CD8-positive, alpha-beta memory T cell (primary cell): Measurements from ENCODE around the gene WDR20. TPM values are rescaled to one million over a fixed set of nuclear protein-coding genes. Genes with fewer than 3 reads are reported as not detected.
A peak's percentile ranks its signal among the peaks of the same experiment; 100 is the strongest.

Source experiments
- CTCF ChIA-PET: fragments of 350-600 bp; sonication (Branson Sonifier 250); formaldehyde crosslinking; loops from one replicate; lab custom pipeline; 2021; ENCODE audit warnings: antibody characterized with exemption; lab: Charles Lee
- POLR2A ChIA-PET: fragments of 350-600 bp; sonication (Branson Sonifier 250); formaldehyde crosslinking; loops from one replicate; lab custom pipeline; 2021; ENCODE audit warnings: antibody characterized with exemption; lab: Charles Lee
- DNase-seq, 5 donors: peaks; one replicate each; pipeline versions ENCODE4 v3.0.0 to v3.0.0-alpha.2; 2020 to 2022; ENCODE audit warnings: mixed read lengths in 1 of 5
- H3K27ac ChIP-seq: one replicate; pipeline ENCODE4 v1.7.0; 2013; ENCODE audit warnings: low read depth, mild to moderate bottlenecking, low read length, moderate library complexity
- H3K27me3 ChIP-seq: 2 replicates; pipeline ENCODE4 v1.7.0; 2013; ENCODE audit warnings: low read length, mild to moderate bottlenecking; ENCODE audit not compliant: insufficient read depth, poor library complexity, severe bottlenecking
- H3K36me3 ChIP-seq: 2 replicates; pipeline ENCODE4 v1.7.0; 2013; ENCODE audit warnings: mild to moderate bottlenecking, low read length, moderate library complexity; ENCODE audit not compliant: insufficient read depth
- H3K4me1 ChIP-seq: 2 replicates; pipeline ENCODE4 v1.7.0; 2013; ENCODE audit warnings: mild to moderate bottlenecking, low read length, moderate library complexity; ENCODE audit not compliant: insufficient read depth
- H3K4me3 ChIP-seq: 2 replicates; pipeline ENCODE4 v1.7.0; 2013; ENCODE audit warnings: mild to moderate bottlenecking, low read length
- H3K9me3 ChIP-seq: 2 replicates; pipeline ENCODE4 v1.7.0; 2013; ENCODE audit warnings: mild to moderate bottlenecking, low read length
- H3K27ac Mint-ChIP-seq, 8 donors: one replicate each; pipeline ENCODE4 v1.8.0; 2020 to 2021; ENCODE audit warnings: mixed read lengths in 8 of 8, mild to moderate bottlenecking in 6 of 8, inconsistent platforms in 3 of 8, moderate library complexity in 3 of 8
- H3K27me3 Mint-ChIP-seq, 2 donors: one replicate each; pipeline ENCODE4 v1.8.0; 2020 to 2021; ENCODE audit warnings: mixed read lengths in 2 of 2, mild to moderate bottlenecking in 1 of 2, moderate library complexity in 1 of 2
- H3K36me3 Mint-ChIP-seq, 3 donors: one replicate each; pipeline ENCODE4 v1.8.0; 2020 to 2021; ENCODE audit warnings: mixed read lengths in 3 of 3, inconsistent platforms in 1 of 3, mild to moderate bottlenecking in 1 of 3
- H3K4me1 Mint-ChIP-seq, 3 donors: one replicate each; pipeline ENCODE4 v1.8.0; 2020 to 2021; ENCODE audit warnings: mixed read lengths in 3 of 3, inconsistent platforms in 1 of 3, mild to moderate bottlenecking in 1 of 3
- H3K4me3 Mint-ChIP-seq, 7 donors: one replicate each; pipeline ENCODE4 v1.8.0; 2020 to 2021; ENCODE audit warnings: mixed read lengths in 7 of 7, mild to moderate bottlenecking in 6 of 7, moderate library complexity in 4 of 7, inconsistent platforms in 2 of 7
- H3K9me3 Mint-ChIP-seq, 5 donors: one replicate each; pipeline ENCODE4 v1.8.0; 2020 to 2022; ENCODE audit warnings: mixed read lengths in 5 of 5, mild to moderate bottlenecking in 3 of 5, moderate library complexity in 2 of 5, inconsistent platforms in 1 of 5
- polyA plus RNA-seq: library from polyadenylated mRNA; unstranded; fragments of 300-500 nt; fragmentation: Illumina TruSeq; gene quantifications from one replicate; pipeline ENCODE4 v1.2.3, GENCODE V29; 2021
- total RNA-seq, 2 experiments: library from RNA; stranded (reverse); gene quantifications; one replicate each; pipeline ENCODE4 v1.2.3, GENCODE V29; 2021

WDR20 gene
- total and polyA plus RNA-seq, 3 experiments from 2014 or later: 16.8 to 35.2 (median 32.8) TPM

DNA sequence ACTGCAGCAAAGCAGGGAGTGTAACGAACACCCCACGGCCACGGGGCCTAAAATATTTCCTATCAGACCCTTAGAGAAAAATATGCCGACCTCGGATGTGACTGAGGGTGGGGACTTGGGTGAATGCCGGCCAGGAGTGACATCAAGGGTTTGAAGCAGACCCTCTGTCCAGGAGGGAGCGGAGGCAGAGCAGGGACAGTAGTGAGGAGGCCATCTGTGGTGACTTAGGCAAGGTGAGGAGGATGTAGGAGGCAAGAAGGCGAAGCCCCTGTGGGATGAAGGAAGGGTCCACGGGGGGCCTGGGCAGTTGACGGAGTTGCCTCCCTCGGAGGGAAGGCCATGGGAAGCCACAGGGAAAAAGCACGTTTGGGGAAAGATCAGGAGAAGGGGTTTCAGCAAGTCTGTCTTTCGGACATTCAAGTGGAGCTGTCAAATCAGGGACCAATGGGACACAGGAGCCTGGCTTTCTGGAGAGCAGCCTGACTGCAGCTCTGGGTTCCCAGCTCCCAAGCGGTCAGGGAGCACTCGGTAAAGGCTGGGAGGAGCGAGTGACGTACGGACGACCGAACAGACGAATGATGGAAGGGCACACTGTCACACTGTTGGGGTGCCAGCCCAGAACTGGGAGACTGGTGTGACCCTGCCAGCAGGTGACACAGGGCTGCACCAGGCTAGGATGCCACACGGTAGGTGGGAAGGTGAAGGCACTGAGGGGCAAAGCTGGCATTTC is 90.9 kb downstream of the WDR20 start:
- no peak overlapping the region for H3K27ac ChIP-seq
- peak overlapping the region in 2 of 8 donors; percentile 77 to 98 for H3K27ac Mint-ChIP-seq

GRCh38 chr14:102231476-102232347 is 92.0 kb downstream of the WDR20 start:
- Histone ChIP-seq H3K4me3 (no peak overlapping the region), H3K27ac (no peak overlapping the region), H3K4me1 (no peaks in the 10 kb centered on the region), H3K36me3 (no peaks in the 10 kb centered on the region), H3K9me3 (no peaks in the 10 kb centered on the region), H3K27me3 (no peaks in the 10 kb centered on the region)
- ChIA-PET POLR2A (no interaction called here), CTCF (interaction anchor here (0.9 kb wide), 1 partner anchor 82 kb away, joined by 3 read pairs; no protein-coding TSS in a partner anchor)
- peaks cover 0 to 2% of the 10 kb centered on the region in 2 donors for H3K27me3 Mint-ChIP-seq
- no peak overlapping the region for H3K4me3 Mint-ChIP-seq
- H3K36me3 Mint-ChIP-seq: no peaks in the 10 kb centered on the region
- no peak overlapping the region for H3K27ac Mint-ChIP-seq
- no peak for DNase-seq
- H3K9me3 Mint-ChIP-seq: no peaks in the 10 kb centered on the region
- H3K4me1 Mint-ChIP-seq: no peaks in the 10 kb centered on the region

More for the DNA sequence above, 90.9 kb downstream of the WDR20 start:
- H3K4me3 Mint-ChIP-seq: no peak overlapping the region
- ChIA-PET CTCF (no interaction called here), POLR2A (no interaction called here)
- no peaks in the 10 kb centered on the region for H3K4me1 Mint-ChIP-seq
- no peaks in the 10 kb centered on the region for H3K4me1 ChIP-seq
- no peak overlapping the region for H3K4me3 ChIP-seq
- no peak for DNase-seq
- H3K36me3 Mint-ChIP-seq: no peaks in the 10 kb centered on the region
- peaks cover 0 to 2% of the 10 kb centered on the region in 2 donors for H3K27me3 Mint-ChIP-seq
- H3K36me3 ChIP-seq: no peaks in the 10 kb centered on the region
- H3K9me3 Mint-ChIP-seq: no peaks in the 10 kb centered on the region
- no peaks in the 10 kb centered on the region for H3K9me3 ChIP-seq
- H3K27me3 ChIP-seq: no peaks in the 10 kb centered on the region

- CTCF ChIA-PET: interaction anchor here (0.9 to 1.2 kb wide), 2 partner anchors 82 to 83 kb away, joined by 3 read pairs; no protein-coding TSS in a partner anchor
- no peak overlapping the region for H3K27ac Mint-ChIP-seq
Observed at GRCh38 chr14:102232348-102232625, 92.6 kb downstream of the WDR20 start.

DNA sequence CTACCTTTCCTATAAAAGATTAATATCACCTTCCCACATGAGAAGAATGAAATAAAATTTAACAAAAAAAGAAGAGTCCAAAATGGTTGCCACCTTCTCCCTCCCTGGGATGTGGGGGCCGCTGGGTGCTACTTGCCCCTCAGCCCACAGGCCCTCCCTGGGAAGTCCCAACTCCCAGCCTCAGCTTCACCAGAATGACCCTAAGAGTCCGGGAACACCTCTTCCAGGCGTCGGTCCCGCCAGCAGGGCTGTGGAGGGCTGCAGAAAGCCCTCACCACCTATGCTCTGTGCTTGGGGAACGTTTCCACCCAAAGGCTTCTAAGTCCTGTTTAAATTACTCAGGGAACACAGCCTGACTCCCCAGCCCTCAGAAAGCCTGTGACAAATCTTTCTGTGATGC is 93.4 kb downstream of the WDR20 start:
- POLR2A ChIA-PET: no interaction called here
- Mint-ChIP-seq H3K9me3 (no peaks in the 10 kb centered on the region), H3K27ac (no peak overlapping the region), H3K4me3 (no peak overlapping the region), H3K27me3 (peaks cover 0 to 2% of the 10 kb centered on the region in 2 donors), H3K36me3 (no peaks in the 10 kb centered on the region), H3K4me1 (no peaks in the 10 kb centered on the region)
- Histone ChIP-seq H3K9me3 (no peaks in the 10 kb centered on the region), H3K4me3 (no peak overlapping the region), H3K36me3 (no peaks in the 10 kb centered on the region), H3K4me1 (no peaks in the 10 kb centered on the region), H3K27me3 (no peaks in the 10 kb centered on the region), H3K27ac (no peak overlapping the region)
- CTCF ChIA-PET: interaction anchor here (1.2 kb wide), 1 partner anchor 82 kb away, joined by 3 read pairs; no protein-coding TSS in a partner anchor
- no peak for DNase-seq

More at GRCh38 chr14:102232348-102232625, 92.6 kb downstream of the WDR20 start:
- Histone ChIP-seq H3K9me3 (no peaks in the 10 kb centered on the region), H3K36me3 (no peaks in the 10 kb centered on the region), H3K27ac (no peak overlapping the region), H3K27me3 (no peaks in the 10 kb centered on the region), H3K4me3 (no peak overlapping the region), H3K4me1 (no peaks in the 10 kb centered on the region)
- POLR2A ChIA-PET: no interaction called here
- no peaks in the 10 kb centered on the region for H3K4me1 Mint-ChIP-seq
- peaks cover 0 to 2% of the 10 kb centered on the region in 2 donors for H3K27me3 Mint-ChIP-seq
- no peak overlapping the region for H3K4me3 Mint-ChIP-seq
- no peaks in the 10 kb centered on the region for H3K9me3 Mint-ChIP-seq
- no peaks in the 10 kb centered on the region for H3K36me3 Mint-ChIP-seq
- no peak for DNase-seq

DNA sequence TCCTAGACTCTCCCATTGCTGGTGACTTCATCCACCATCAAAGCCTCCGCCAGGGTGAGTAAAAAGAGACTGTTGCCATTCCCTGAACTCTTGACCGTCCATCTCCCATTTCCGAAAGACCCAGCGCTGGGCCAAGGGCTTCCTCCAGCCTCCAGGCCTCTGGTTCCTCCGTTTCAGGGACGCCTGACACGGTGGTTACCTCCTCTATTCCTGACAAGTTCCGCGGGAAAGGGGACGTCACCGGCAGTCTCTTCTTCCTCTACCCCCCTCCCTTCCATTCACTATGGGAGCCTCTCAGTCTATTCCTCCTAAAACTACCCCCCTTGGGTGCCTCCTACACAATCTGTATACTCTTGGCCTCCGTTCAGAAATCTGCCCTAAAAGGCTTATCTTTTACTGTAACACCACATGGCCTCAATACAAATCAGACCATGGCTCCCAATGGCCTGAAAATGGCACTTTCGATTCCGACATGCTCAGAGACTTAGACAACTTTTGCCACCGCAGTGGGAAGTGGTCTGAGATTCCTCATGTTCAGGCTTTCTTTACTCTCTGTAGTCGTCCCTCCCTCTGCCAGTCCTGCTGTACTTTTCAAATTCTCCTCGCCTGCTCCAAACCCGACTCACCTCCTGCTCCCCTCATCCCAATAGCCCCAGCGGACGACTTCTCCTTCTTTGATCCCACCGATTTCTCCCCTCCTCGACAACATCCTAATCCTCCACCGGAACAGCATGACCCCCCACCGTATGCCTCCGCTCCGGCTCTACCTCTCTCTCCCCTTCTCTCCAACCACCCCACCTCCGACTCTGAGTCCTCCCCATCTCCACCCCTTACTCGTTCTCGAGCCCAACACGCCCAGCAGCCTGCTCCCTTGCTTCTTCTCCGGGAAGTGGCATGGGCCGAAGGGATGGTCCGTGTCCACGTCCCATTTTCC is 94.9 kb downstream of the WDR20 start:
- Histone ChIP-seq H3K4me3 (no peak overlapping the region), H3K27me3 (no peaks in the 10 kb centered on the region), H3K36me3 (no peaks in the 10 kb centered on the region), H3K27ac (no peak overlapping the region), H3K9me3 (no peaks in the 10 kb centered on the region), H3K4me1 (no peaks in the 10 kb centered on the region)
- H3K4me1 Mint-ChIP-seq: no peaks in the 10 kb centered on the region
- no peak for DNase-seq
- POLR2A ChIA-PET: no interaction called here
- no peaks in the 10 kb centered on the region for H3K36me3 Mint-ChIP-seq
- no peak overlapping the region for H3K4me3 Mint-ChIP-seq
- no peaks in the 10 kb centered on the region for H3K9me3 Mint-ChIP-seq
- H3K27ac Mint-ChIP-seq: no peak overlapping the region
- CTCF ChIA-PET: interaction anchor here (0.9 kb wide), 1 partner anchor 79 kb away, joined by 3 read pairs; no protein-coding TSS in a partner anchor
- peaks cover 0 to 2% of the 10 kb centered on the region in 2 donors for H3K27me3 Mint-ChIP-seq

- peaks cover 0 to 2% of the 10 kb centered on the region in 2 donors for H3K27me3 Mint-ChIP-seq
- no peak overlapping the region for H3K27ac Mint-ChIP-seq
- CTCF ChIA-PET: interaction anchor here (1.9 to 2.2 kb wide), 2 partner anchors 79 to 81 kb away, joined by 8 to 9 read pairs; no protein-coding TSS in a partner anchor
Observed at GRCh38 chr14:102235275-102235897, 95.7 kb downstream of the WDR20 start.

DNA sequence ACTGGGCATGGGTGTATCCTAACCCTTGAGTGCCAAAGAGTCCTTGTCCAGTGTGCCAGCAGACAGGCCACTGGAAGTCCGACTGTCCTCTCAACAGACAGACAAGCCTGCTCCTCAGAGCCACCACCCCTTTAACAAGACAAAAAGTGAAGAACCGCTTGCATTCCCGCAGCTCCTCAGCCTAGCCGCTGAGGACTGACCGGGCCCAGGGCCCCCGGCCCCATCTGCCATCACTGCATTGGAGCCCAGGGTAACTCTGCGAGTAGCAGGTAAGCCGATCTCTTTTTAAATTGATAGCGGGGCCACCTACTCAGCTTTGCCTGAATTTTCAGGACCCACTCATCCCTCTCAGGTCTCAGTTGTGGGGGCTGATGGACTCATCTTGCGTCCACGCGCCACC is 96.3 kb downstream of the WDR20 start:
- DNase-seq: no peak
- H3K36me3 Mint-ChIP-seq: no peaks in the 10 kb centered on the region
- Histone ChIP-seq H3K4me1 (no peaks in the 10 kb centered on the region), H3K9me3 (no peaks in the 10 kb centered on the region), H3K36me3 (no peaks in the 10 kb centered on the region), H3K4me3 (no peak overlapping the region), H3K27me3 (no peaks in the 10 kb centered on the region), H3K27ac (no peak overlapping the region)
- peaks cover 0 to 2% of the 10 kb centered on the region in 2 donors for H3K27me3 Mint-ChIP-seq
- no peaks in the 10 kb centered on the region for H3K9me3 Mint-ChIP-seq
- no peak overlapping the region for H3K27ac Mint-ChIP-seq
- ChIA-PET POLR2A (no interaction called here), CTCF (interaction anchor here (1.9 to 2.2 kb wide), 2 partner anchors 78 to 80 kb away, joined by 8 to 9 read pairs; no protein-coding TSS in a partner anchor)
- H3K4me3 Mint-ChIP-seq: no peak overlapping the region
- H3K4me1 Mint-ChIP-seq: no peaks in the 10 kb centered on the region

More at GRCh38 chr14:102235275-102235897, 95.7 kb downstream of the WDR20 start:
- no peaks in the 10 kb centered on the region for H3K4me1 ChIP-seq
- DNase-seq: peak; percentile 59 to 81 (median 63)
- no peaks in the 10 kb centered on the region for H3K9me3 Mint-ChIP-seq
- POLR2A ChIA-PET: no interaction called here
- no peaks in the 10 kb centered on the region for H3K4me1 Mint-ChIP-seq
- no peaks in the 10 kb centered on the region for H3K9me3 ChIP-seq
- H3K27me3 ChIP-seq: no peaks in the 10 kb centered on the region
- H3K4me3 ChIP-seq: no peak overlapping the region
- no peak overlapping the region for H3K4me3 Mint-ChIP-seq
- H3K36me3 ChIP-seq: no peaks in the 10 kb centered on the region
- no peak overlapping the region for H3K27ac ChIP-seq
- H3K36me3 Mint-ChIP-seq: no peaks in the 10 kb centered on the region
